WTC11 (cell line): ENCODE measurements around the gene LRRC17. TPM values are rescaled to one million over a fixed set of nuclear protein-coding genes. Genes with fewer than 3 reads are reported as not detected.

ENCODE experiments used
- ATAC-seq: fragments of 200-7000 bp; cut with Tn5 transposase; 2 replicates; pipeline ENCODE4 v1.10.0; 2021; ENCODE audit warnings: mild to moderate bottlenecking, moderate library complexity
- CTCF ChIA-PET: fragments of 300-600 bp; sonication (Branson Sonifier 250); formaldehyde crosslinking; loops from one replicate; lab custom pipeline; 2021; ENCODE audit warnings: antibody characterized with exemption; lab: Charles Lee
- POLR2A ChIA-PET: fragments of 350-600 bp; sonication (Branson Sonifier 250); formaldehyde crosslinking; loops from one replicate; lab custom pipeline; 2021; ENCODE audit warnings: antibody characterized with exemption; lab: Charles Lee
- DNase-seq: peaks from one replicate; pipeline ENCODE4 v3.0.0; 2021; ENCODE audit warnings: low spot score
- H3K27ac Mint-ChIP-seq: 2 replicates; pipeline ENCODE4 v1.8.0; 2021; ENCODE audit warnings: mixed read lengths
- H3K27me3 Mint-ChIP-seq: 2 replicates; pipeline ENCODE4 v1.8.0; 2021; ENCODE audit warnings: low read depth, mild to moderate bottlenecking, moderate library complexity, mixed read lengths
- H3K36me3 Mint-ChIP-seq: 2 replicates; pipeline ENCODE4 v1.8.0; 2021; ENCODE audit warnings: mixed read lengths
- H3K4me1 Mint-ChIP-seq: 2 replicates; pipeline ENCODE4 v1.8.0; 2022; ENCODE audit warnings: mixed read lengths
- H3K4me3 Mint-ChIP-seq: 2 replicates; pipeline ENCODE4 v1.8.0; 2021; ENCODE audit warnings: mild to moderate bottlenecking, moderate library complexity, mixed read lengths
- H3K9me3 Mint-ChIP-seq: 2 replicates; pipeline ENCODE4 v1.8.0; 2021; ENCODE audit warnings: mixed read lengths
- ELF4 ChIP-seq: sonication (generic); formaldehyde crosslinking; IDR thresholded peaks from 2 replicates; pipeline ENCODE4 v1.8.1; 2022; ENCODE audit warnings: low read depth, mild to moderate bottlenecking, moderate library complexity, missing genetic modification reagents
- IRF2 ChIP-seq: sonication (generic); formaldehyde crosslinking; IDR thresholded peaks from 2 replicates; pipeline ENCODE4 v1.8.0; 2022; ENCODE audit warnings: low read depth, missing genetic modification reagents, borderline replicate concordance
- NFE2L1 ChIP-seq: sonication (generic); formaldehyde crosslinking; IDR thresholded peaks from 2 replicates; pipeline ENCODE4 v1.8.1; 2023; ENCODE audit warnings: missing genetic modification reagents
- OVOL2 ChIP-seq: fragments of 250-450 bp; sonication (Bioruptor Pico); IDR thresholded peaks from 2 replicates; pipeline ENCODE4 v1.9.0; 2021; ENCODE audit warnings: mild to moderate bottlenecking, borderline replicate concordance
- SMAD3 ChIP-seq: sonication (generic); formaldehyde crosslinking; IDR thresholded peaks from 2 replicates; pipeline ENCODE4 v1.8.0; 2022; ENCODE audit warnings: missing genetic modification reagents, mild to moderate bottlenecking, borderline replicate concordance
- TCF7 ChIP-seq: sonication (generic); formaldehyde crosslinking; IDR thresholded peaks from 2 replicates; pipeline ENCODE4 v1.8.0; 2022; ENCODE audit warnings: mild to moderate bottlenecking, low read depth, missing genetic modification reagents, moderate library complexity
- TEAD1 ChIP-seq: sonication (generic); formaldehyde crosslinking; IDR thresholded peaks from 2 replicates; pipeline ENCODE4 v1.8.0; 2022; ENCODE audit warnings: mild to moderate bottlenecking, missing genetic modification reagents
- ZNF423 ChIP-seq: fragments of 250-450 bp; sonication (Bioruptor Pico); IDR thresholded peaks from 2 replicates; pipeline ENCODE4 v2.1.2; 2022; ENCODE audit warnings: mild to moderate bottlenecking, moderate library complexity
- total RNA-seq: library from RNA; stranded (reverse); gene quantifications from 3 replicates; pipeline ENCODE4 v1.2.3, GENCODE V29; 2021
- TF ChIP-seq, protein P1 (sequence below): sonication (generic); formaldehyde crosslinking; IDR thresholded peaks from 2 replicates; pipeline ENCODE4 v1.8.0; 2022; ENCODE audit warnings: mild to moderate bottlenecking, missing genetic modification reagents
- TF ChIP-seq, protein P2 (sequence below): fragments of 250-450 bp; sonication (Bioruptor Pico); IDR thresholded peaks from 2 replicates; pipeline ENCODE4 v1.9.0; 2021; ENCODE audit warnings: mild to moderate bottlenecking
- TF ChIP-seq, protein P3 (sequence below): fragments of 200-600 bp; IDR thresholded peaks from 2 replicates; pipeline ENCODE4 v1.8.0; 2022; ENCODE audit warnings: antibody characterized with exemption
- TF ChIP-seq, protein P4 (sequence below): sonication (generic); formaldehyde crosslinking; IDR thresholded peaks from 2 replicates; pipeline ENCODE4 v1.8.1; 2022; ENCODE audit warnings: low read depth, mild to moderate bottlenecking, moderate library complexity, missing genetic modification reagents, borderline replicate concordance
- TF ChIP-seq, protein P5 (sequence below): sonication (generic); formaldehyde crosslinking; IDR thresholded peaks from 2 replicates; pipeline ENCODE4 v1.8.1; 2023; ENCODE audit warnings: mild to moderate bottlenecking, missing genetic modification reagents, moderate library complexity
- TF ChIP-seq, protein P6 (sequence below): sonication (generic); formaldehyde crosslinking; IDR thresholded peaks from 2 replicates; pipeline ENCODE4 v1.8.1; 2023; ENCODE audit warnings: mild to moderate bottlenecking, missing genetic modification reagents

The LRRC17 gene
- total RNA-seq, 1 experiment from 2014 or later, result 1.6 TPM

DNA sequence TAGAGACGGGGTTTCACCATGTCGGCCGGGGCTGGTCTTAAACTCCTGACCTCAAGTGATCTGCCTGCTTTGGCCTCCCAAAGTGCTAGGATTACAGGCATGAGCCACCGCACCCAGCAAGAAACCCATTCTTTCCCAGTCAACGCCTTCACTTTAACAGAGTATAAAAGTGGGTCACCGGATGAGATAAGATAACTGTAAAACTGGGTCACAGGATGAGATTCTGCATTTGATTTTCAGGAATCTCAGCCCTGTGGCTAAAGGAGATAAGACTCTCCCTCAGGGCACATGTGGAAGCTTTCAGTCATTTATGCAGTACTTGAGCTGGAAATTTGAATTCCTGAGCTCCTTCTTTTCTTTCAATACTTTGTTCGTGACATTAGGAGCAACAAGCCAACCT lies 70.8 kb downstream of the LRRC17 start:
- no peak for ATAC-seq
- no peak overlapping the region for H3K4me3 Mint-ChIP-seq
- TF ChIP-seq OVOL2 (CRISPR knock-in tag) (no peak), SMAD3 (CRISPR knock-in tag) (no peak), NFE2L1 (CRISPR knock-in tag) (no peak), TCF7 (CRISPR knock-in tag) (no peak), TEAD1 (CRISPR knock-in tag) (no peak)
- TF ChIP-seq, protein P1, sequence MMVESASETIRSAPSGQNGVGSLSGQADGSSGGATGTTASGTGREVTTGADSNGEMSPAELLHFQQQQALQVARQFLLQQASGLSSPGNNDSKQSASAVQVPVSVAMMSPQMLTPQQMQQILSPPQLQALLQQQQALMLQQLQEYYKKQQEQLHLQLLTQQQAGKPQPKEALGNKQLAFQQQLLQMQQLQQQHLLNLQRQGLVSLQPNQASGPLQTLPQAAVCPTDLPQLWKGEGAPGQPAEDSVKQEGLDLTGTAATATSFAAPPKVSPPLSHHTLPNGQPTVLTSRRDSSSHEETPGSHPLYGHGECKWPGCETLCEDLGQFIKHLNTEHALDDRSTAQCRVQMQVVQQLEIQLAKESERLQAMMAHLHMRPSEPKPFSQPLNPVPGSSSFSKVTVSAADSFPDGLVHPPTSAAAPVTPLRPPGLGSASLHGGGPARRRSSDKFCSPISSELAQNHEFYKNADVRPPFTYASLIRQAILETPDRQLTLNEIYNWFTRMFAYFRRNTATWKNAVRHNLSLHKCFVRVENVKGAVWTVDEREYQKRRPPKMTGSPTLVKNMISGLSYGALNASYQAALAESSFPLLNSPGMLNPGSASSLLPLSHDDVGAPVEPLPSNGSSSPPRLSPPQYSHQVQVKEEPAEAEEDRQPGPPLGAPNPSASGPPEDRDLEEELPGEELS (CRISPR knock-in tag), result no peak
- TF ChIP-seq, protein P2, sequence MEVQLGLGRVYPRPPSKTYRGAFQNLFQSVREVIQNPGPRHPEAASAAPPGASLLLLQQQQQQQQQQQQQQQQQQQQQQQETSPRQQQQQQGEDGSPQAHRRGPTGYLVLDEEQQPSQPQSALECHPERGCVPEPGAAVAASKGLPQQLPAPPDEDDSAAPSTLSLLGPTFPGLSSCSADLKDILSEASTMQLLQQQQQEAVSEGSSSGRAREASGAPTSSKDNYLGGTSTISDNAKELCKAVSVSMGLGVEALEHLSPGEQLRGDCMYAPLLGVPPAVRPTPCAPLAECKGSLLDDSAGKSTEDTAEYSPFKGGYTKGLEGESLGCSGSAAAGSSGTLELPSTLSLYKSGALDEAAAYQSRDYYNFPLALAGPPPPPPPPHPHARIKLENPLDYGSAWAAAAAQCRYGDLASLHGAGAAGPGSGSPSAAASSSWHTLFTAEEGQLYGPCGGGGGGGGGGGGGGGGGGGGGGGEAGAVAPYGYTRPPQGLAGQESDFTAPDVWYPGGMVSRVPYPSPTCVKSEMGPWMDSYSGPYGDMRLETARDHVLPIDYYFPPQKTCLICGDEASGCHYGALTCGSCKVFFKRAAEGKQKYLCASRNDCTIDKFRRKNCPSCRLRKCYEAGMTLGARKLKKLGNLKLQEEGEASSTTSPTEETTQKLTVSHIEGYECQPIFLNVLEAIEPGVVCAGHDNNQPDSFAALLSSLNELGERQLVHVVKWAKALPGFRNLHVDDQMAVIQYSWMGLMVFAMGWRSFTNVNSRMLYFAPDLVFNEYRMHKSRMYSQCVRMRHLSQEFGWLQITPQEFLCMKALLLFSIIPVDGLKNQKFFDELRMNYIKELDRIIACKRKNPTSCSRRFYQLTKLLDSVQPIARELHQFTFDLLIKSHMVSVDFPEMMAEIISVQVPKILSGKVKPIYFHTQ (CRISPR knock-in tag), result no peak
- TF ChIP-seq, protein P3, sequence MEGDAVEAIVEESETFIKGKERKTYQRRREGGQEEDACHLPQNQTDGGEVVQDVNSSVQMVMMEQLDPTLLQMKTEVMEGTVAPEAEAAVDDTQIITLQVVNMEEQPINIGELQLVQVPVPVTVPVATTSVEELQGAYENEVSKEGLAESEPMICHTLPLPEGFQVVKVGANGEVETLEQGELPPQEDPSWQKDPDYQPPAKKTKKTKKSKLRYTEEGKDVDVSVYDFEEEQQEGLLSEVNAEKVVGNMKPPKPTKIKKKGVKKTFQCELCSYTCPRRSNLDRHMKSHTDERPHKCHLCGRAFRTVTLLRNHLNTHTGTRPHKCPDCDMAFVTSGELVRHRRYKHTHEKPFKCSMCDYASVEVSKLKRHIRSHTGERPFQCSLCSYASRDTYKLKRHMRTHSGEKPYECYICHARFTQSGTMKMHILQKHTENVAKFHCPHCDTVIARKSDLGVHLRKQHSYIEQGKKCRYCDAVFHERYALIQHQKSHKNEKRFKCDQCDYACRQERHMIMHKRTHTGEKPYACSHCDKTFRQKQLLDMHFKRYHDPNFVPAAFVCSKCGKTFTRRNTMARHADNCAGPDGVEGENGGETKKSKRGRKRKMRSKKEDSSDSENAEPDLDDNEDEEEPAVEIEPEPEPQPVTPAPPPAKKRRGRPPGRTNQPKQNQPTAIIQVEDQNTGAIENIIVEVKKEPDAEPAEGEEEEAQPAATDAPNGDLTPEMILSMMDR, result no peak
- TF ChIP-seq, protein P4, sequence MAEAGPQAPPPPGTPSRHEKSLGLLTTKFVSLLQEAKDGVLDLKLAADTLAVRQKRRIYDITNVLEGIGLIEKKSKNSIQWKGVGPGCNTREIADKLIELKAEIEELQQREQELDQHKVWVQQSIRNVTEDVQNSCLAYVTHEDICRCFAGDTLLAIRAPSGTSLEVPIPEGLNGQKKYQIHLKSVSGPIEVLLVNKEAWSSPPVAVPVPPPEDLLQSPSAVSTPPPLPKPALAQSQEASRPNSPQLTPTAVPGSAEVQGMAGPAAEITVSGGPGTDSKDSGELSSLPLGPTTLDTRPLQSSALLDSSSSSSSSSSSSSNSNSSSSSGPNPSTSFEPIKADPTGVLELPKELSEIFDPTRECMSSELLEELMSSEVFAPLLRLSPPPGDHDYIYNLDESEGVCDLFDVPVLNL (CRISPR knock-in tag), result no peak
- TF ChIP-seq, protein P5, sequence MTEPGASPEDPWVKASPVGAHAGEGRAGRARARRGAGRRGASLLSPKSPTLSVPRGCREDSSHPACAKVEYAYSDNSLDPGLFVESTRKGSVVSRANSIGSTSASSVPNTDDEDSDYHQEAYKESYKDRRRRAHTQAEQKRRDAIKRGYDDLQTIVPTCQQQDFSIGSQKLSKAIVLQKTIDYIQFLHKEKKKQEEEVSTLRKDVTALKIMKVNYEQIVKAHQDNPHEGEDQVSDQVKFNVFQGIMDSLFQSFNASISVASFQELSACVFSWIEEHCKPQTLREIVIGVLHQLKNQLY (CRISPR knock-in tag), result no peak
- peaks cover 6% of the 10 kb centered on the region for H3K4me1 Mint-ChIP-seq
- H3K27me3 Mint-ChIP-seq, result no peaks in the 10 kb centered on the region
- H3K27ac Mint-ChIP-seq, result no peak overlapping the region
- POLR2A ChIA-PET, result no interaction called here
- CTCF ChIA-PET, result no interaction called here
- DNase-seq, result no peak
- no peaks in the 10 kb centered on the region for H3K36me3 Mint-ChIP-seq
- H3K9me3 Mint-ChIP-seq, result peaks cover 4% of the 10 kb centered on the region

DNA sequence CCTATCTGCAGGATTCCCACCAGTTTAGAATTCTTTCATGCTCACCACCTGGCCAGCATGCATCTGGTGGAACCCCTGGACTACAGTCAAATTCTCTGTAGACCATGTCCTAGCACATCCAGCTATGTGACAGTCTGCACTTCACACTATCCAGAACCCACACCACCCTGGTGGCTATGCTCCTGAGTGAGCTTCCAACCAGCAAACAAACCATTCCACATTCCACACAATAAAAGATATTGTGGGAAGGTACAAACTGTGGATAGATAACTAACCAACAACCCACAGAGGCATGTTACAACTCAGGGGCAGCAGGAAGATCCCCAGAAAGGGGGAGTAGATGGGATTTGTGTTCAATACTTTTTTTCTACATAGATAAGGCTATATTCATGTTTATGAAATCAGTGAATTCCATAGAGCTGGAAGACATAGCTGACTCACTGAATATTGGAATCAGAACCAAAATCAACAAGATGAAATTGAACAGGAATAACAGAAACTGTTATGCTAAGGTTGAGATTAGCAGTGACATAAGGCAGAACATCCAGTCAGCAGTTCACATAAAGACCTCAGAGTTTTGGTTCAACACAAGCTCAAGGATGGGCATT lies 72.5 kb downstream of the LRRC17 start:
- TF ChIP-seq ELF4, result no peak
- TF ChIP-seq, protein P6, sequence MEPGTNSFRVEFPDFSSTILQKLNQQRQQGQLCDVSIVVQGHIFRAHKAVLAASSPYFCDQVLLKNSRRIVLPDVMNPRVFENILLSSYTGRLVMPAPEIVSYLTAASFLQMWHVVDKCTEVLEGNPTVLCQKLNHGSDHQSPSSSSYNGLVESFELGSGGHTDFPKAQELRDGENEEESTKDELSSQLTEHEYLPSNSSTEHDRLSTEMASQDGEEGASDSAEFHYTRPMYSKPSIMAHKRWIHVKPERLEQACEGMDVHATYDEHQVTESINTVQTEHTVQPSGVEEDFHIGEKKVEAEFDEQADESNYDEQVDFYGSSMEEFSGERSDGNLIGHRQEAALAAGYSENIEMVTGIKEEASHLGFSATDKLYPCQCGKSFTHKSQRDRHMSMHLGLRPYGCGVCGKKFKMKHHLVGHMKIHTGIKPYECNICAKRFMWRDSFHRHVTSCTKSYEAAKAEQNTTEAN (CRISPR knock-in tag), result no peak
- no peak for TF ChIP-seq IRF2 (CRISPR knock-in tag)
- TF ChIP-seq ZNF423 (CRISPR knock-in tag), result no peak
- ATAC-seq (no peak), DNase-seq (no peak)
- Mint-ChIP-seq H3K4me3 (no peak overlapping the region), H3K36me3 (no peaks in the 10 kb centered on the region), H3K4me1 (no peaks in the 10 kb centered on the region), H3K27ac (no peak overlapping the region), H3K9me3 (no peaks in the 10 kb centered on the region), H3K27me3 (no peaks in the 10 kb centered on the region)
- ChIA-PET POLR2A (no interaction called here), CTCF (no interaction called here)
